Panc1 (cell line): ENCODE results near the gene RETREG1. TPM values are rescaled to one million over a fixed set of nuclear protein-coding genes. Genes with fewer than 3 reads are reported as not detected.

Experiments
- ATAC-seq: fragments of 200-7000 bp; cut with Tn5 transposase; 2 replicates; pipeline ENCODE4 v1.9.1; 2020; ENCODE audit warnings: mild to moderate bottlenecking, moderate library complexity
- BruUV-seq: library from RNA; stranded (reverse); fragments of 400-500 nt; replicated peaks from 2 replicates; lab custom pipeline; 2021; lab: Mats Ljungman, UMichigan
- CTCF ChIA-PET: fragments of 300-600 bp; sonication (Branson Sonifier 250); formaldehyde crosslinking; loops from one replicate; lab custom pipeline; 2022; ENCODE audit warnings: antibody characterized with exemption; lab: Charles Lee
- POLR2A ChIA-PET: fragments of 300-600 bp; sonication (Branson Sonifier 250); formaldehyde crosslinking; loops from one replicate; lab custom pipeline; 2022; ENCODE audit warnings: antibody characterized with exemption; lab: Charles Lee
- DNase-seq: peaks from one replicate; pipeline ENCODE4 v3.0.0-alpha.2; 2010; ENCODE audit warnings: low read depth, low spot score
- H3K27ac ChIP-seq: 2 replicates; pipeline ENCODE4 v1.5.1; 2011; ENCODE audit warnings: mild to moderate bottlenecking, low read length, inconsistent platforms
- H3K27me3 ChIP-seq: fragments of 200-500 bp; sonication (Bioruptor generic); 2 replicates; pipeline ENCODE4 v1.6.0; 2014; ENCODE audit warnings: low read length, inconsistent platforms; ENCODE audit not compliant: control insufficient read depth, insufficient read depth
- H3K36me3 ChIP-seq: fragments of 200-500 bp; sonication (Bioruptor generic); 2 replicates; pipeline ENCODE4 v1.5.1; 2014; ENCODE audit warnings: inconsistent platforms, mild to moderate bottlenecking, low read length, moderate library complexity; ENCODE audit not compliant: control insufficient read depth, insufficient read depth
- H3K4me1 ChIP-seq: 2 replicates; pipeline ENCODE4 v1.5.1; 2011; ENCODE audit warnings: inconsistent platforms, mild to moderate bottlenecking, low read length, moderate library complexity; ENCODE audit not compliant: control insufficient read depth, insufficient read depth
- H3K4me3 ChIP-seq, 2 experiments: 2 replicates each; pipeline ENCODE4 v1.5.1; 2011 to 2012; ENCODE audit warnings: low read depth in 2 of 2, low read length in 2 of 2, mild to moderate bottlenecking in 2 of 2, inconsistent platforms in 1 of 2, moderate library complexity in 1 of 2
- H3K9me3 ChIP-seq: fragments of 200-500 bp; sonication (Bioruptor generic); 2 replicates; pipeline ENCODE4 v1.5.1; 2014; ENCODE audit warnings: low read depth, mild to moderate bottlenecking, inconsistent platforms, low read length, moderate library complexity; ENCODE audit not compliant: control insufficient read depth, insufficient read depth
- CTCF ChIP-seq: fragments of 450-650 bp; IDR thresholded peaks from 2 replicates; pipeline ENCODE4 v1.5.1; 2017; ENCODE audit warnings: mild to moderate bottlenecking
- POLR2AphosphoS5 ChIP-seq: IDR thresholded peaks from 2 replicates; pipeline ENCODE4 v1.6.1; 2012; ENCODE audit warnings: mild to moderate bottlenecking, low read depth, low read length, moderate library complexity
- REST ChIP-seq, 2 experiments: IDR thresholded peaks; 2 replicates each; pipeline ENCODE4 v1.6.1; 2011 to 2012; ENCODE audit warnings: low read depth in 2 of 2, control low read depth in 1 of 2, low read length in 1 of 2, mild to moderate bottlenecking in 1 of 2, moderate library complexity in 1 of 2; ENCODE audit not compliant: insufficient read depth in 1 of 2
- SIN3A ChIP-seq: IDR thresholded peaks from 2 replicates; pipeline ENCODE4 v1.6.1; 2012; ENCODE audit warnings: low read depth, mild to moderate bottlenecking, low read length, moderate library complexity, borderline replicate concordance; ENCODE audit not compliant: insufficient read depth
- TCF7L2 ChIP-seq: IDR thresholded peaks from 2 replicates; pipeline ENCODE4 v1.6.1; 2011; ENCODE audit warnings: mild to moderate bottlenecking, low read depth, low read length, inconsistent platforms
- in situ Hi-C: cut with HindIII; loops from 2 replicates; pipeline ENCODE4 v1.10.0; 2016; ENCODE audit warnings: low sequenced_read_pairs, low pct_unique_long_range_greater_than_20kb
- intact Hi-C: fragments of 100-400 bp; cut with micrococcal nuclease; formaldehyde crosslinking; loops from one replicate; pipeline ENCODE4 v1.10.0; 2022; ENCODE audit not compliant: unreplicated experiment
- total RNA-seq: library from RNA; stranded (reverse); gene quantifications from one replicate; pipeline ENCODE4 v1.2.1, GENCODE V29; 2021; ENCODE audit not compliant: unreplicated experiment

Gene RETREG1
- total RNA-seq, 1 experiment from 2014 or later = 0.74 TPM

GRCh38 chr5:16534280-16534679 lies 82.5 kb downstream of the RETREG1 start:
- no peaks in the 10 kb centered on the region for H3K27me3 ChIP-seq
- H3K9me3 ChIP-seq = no peaks in the 10 kb centered on the region
- H3K4me3 ChIP-seq = no peak overlapping the region
- ATAC-seq (no peak), DNase-seq (no peak)
- BruUV-seq = no TSS peak
- in situ Hi-C loops (no loop called here), intact Hi-C loops (no loop called here)
- no peak overlapping the region for H3K27ac ChIP-seq
- no peaks in the 10 kb centered on the region for H3K4me1 ChIP-seq
- ChIA-PET CTCF (interaction anchor here (0.7 kb wide), 1 partner anchor 51 kb away, joined by 3 read pairs; no protein-coding TSS in a partner anchor), POLR2A (no interaction called here)
- no peak for TF ChIP-seq REST (IDR thresholded peaks at IDR 0.05; ENCODE audit: insufficient read depth in 1 of 2, low read depth in 2 of 2, low read length in 1 of 2)
- no peak for TF ChIP-seq TCF7L2
- no peak for TF ChIP-seq SIN3A
- TF ChIP-seq POLR2AphosphoS5 = no peak
- no peak for TF ChIP-seq CTCF
- H3K36me3 ChIP-seq = no peaks in the 10 kb centered on the region

- H3K4me3 ChIP-seq = no peak overlapping the region
- in situ Hi-C loops = no loop called here
- no peaks in the 10 kb centered on the region for H3K4me1 ChIP-seq
- H3K36me3 ChIP-seq = no peaks in the 10 kb centered on the region
- H3K9me3 ChIP-seq = no peaks in the 10 kb centered on the region
- intact Hi-C loops = no loop called here
- BruUV-seq = no TSS peak
- ChIA-PET CTCF (no interaction called here), POLR2A (no interaction called here)
- TF ChIP-seq SIN3A (no peak), TCF7L2 (no peak)
- no peak for ATAC-seq
- no peak overlapping the region for H3K27ac ChIP-seq
- no peaks in the 10 kb centered on the region for H3K27me3 ChIP-seq
- no peak for DNase-seq
Observed at GRCh38 chr5:16531063-16531648, 85.6 kb downstream of the RETREG1 start.

- DNase-seq (no peak), ATAC-seq (no peak)
- H3K9me3 ChIP-seq = no peaks in the 10 kb centered on the region
- no peaks in the 10 kb centered on the region for H3K27me3 ChIP-seq
- H3K27ac ChIP-seq = no peak overlapping the region
- CTCF ChIA-PET = no interaction called here
- H3K4me3 ChIP-seq = no peak overlapping the region
- no peaks in the 10 kb centered on the region for H3K36me3 ChIP-seq
- H3K4me1 ChIP-seq = no peaks in the 10 kb centered on the region
- POLR2A ChIA-PET = interaction anchor here (0.6 kb wide), 1 partner anchor 12 kb away, joined by 3 read pairs; no protein-coding TSS in a partner anchor
- in situ Hi-C loops = no loop called here
- TF ChIP-seq SIN3A (no peak), POLR2AphosphoS5 (no peak), TCF7L2 (no peak), CTCF (no peak), REST (IDR thresholded peaks at IDR 0.05; ENCODE audit: insufficient read depth in 1 of 2, low read depth in 2 of 2, low read length in 1 of 2) (no peak)
- intact Hi-C loops = no loop called here
- no TSS peak for BruUV-seq
Observed at GRCh38 chr5:16529306-16529705, 87.5 kb downstream of the RETREG1 start.
